ENCODE results near the gene ZNF527.
A peak's percentile ranks its signal among the peaks of the same experiment; 100 is the strongest.
"Not testable (repeated sequence)": the region's sequence is repeated elsewhere in the genome, so short reads cannot be mapped to it uniquely, and the experiment has no call there.

The ZNF527 gene

DNA sequence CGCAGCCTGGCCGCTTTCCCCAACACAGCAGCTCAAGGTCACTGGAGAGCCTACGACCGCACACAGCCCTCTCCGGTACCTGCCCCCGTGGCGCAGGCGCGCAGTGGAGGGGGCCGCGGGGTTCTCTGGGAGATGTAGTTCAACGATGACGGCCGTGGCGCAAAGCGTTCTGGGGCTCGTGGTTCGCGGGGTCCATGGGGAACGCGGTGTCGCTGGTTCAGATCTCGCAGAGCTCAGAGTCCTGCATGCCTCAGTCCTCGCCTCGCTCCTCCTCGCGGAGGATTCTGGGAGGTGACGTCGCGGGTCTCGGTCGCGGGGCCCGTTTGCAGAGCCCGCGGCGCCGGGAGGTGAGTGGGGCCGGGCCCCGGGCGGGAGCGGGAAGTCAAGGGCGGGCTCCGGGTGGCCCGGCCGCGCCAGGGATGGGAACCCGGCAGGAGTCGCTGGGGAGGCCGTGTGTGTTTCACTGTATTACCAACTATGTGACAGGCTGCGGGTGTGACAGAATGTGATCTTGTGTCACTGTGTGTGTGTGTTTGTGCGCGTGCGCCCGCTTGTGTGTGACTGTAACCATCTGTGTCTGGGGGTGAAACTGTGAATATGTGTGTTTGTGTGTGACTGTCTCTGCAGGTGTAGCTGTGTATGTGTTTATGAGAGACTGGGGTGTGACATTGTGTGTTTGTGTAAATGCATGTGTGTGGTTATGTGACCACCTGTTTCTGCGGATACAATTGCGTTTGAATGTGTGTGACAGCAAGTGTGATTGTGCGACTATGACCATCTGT lies at the start of gene ZNF527:
Gene ZNF527, plus strand, starts transcription at position 220 of the 782 bp plus-strand sequence. CDS start 3,100 bp downstream, outside the sequence.
- DNase-seq: peak; percentile 96

DNA sequence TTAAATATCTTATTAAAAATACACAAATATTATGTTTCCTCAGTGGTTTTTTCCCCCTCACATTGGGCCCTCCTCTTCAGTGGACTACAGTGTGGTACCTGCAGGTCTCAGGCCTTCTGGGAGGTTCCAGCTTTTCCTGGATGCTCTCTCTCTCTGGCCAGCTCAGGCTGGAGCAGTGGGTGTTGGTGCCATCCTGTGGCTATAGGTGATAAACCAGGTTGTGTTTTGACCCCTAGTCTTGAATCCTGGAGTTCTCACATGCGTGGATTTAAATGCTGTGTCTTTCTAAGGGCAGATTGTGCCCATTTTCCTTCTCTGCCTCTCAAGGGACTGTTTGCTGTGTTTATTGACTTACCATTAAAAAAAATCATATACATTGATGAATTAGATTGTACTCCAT lies 41.2 kb upstream of the ZNF527 start:
- DNase-seq: no peak

DNA sequence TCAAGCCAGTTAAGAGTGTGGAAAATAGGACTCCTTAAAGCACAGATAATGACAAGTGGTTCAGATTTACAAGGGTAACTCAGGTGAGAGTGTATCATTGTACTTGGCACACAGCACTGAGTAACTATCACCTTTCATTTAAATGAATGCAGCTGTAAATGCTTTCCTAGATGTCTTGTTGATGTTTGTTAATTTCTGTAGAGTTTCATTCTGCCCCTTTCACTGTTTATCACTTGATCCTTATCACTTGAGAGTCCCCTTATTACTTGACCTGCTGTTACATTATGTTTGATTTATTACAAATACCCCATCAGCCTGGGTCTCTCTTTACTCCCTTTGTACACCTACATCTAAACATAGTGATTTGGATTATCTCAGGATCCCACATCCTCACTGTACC lies 38.1 kb upstream of the ZNF527 start:
- DNase-seq: no peak

DNA sequence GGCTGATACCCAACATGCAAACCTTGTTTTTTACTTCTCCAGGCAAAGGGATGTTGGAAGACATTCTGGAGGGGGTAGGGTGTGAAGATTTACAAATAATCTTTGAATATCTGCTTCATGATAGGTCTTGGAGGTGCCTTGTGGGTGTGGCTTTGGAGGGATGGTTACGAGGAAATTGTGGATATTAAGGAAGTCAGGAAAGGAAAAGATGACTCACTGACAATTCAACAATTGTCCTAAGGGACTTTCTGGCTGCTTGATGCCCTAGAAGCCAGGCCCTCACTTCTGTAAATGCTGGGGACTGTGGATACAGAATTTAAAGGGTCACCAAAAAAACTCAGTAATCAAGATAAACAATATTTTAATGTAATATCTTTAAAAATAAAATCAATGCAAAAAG lies 37.4 kb upstream of the ZNF527 start:
- DNase-seq: no peak

DNA sequence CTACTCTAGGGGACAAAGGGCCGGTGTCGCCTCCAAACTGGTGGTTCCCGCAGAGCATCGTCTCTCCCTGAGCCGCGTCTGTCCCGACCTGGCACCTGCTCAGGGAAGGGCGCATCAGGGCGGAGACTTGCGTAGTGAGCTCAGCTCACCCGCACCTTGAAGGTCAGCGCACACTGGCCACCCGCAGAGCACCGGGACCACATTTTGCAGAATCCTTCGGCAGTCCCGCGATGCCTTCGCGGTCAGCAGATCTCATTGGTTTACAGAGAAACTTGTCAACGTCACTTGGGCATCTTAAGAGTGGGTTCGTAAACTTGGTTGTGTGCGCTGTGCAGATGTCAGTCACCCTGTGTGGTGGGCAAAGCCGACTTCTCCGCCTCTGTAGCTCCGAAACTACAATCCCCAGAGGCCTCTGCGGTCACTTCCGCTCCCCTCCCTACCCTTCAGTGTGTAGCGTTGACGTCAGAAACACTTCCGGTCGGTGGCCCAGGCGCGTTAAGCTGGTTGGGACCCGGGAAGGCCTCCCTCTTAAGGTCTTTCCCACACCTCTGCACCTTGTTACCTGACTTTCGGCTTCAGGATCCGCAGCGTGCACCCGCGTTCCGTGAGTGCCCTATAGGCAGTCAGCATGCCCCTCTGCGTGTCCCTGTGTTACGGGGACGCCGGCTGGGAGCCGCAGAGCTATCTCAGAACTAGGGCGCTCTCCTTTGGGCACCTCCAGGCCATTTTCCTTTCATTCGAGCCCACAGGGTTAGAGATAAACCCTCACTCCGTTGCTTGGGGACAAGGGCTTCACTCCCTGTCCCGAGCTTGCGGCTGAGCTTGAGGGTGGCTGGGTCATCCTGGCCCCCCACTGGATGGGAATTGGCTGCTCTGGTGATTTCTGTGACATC lies 36.5 kb upstream of the ZNF527 start:
- DNase-seq: peak; percentile 90

DNA sequence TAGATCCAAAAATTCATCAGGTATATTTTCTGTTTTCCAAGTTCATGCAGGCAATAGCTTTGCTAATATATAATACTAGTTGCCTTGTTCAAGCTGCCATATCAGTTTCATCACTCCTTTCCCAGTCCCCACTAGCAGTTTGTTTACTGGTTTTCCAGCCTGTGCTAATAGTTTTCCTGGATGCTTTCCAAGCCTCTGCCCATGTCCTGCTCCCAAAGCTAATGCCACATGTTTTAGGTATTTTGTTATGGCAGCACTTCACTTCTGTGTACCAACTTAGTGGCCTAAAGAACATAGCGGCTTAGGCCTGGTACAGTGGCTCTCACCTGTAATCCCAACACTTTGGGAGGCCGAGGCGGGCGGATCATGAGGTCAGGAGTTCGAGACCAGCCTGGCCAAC lies 28.1 kb upstream of the ZNF527 start:
- DNase-seq: no peak

DNA sequence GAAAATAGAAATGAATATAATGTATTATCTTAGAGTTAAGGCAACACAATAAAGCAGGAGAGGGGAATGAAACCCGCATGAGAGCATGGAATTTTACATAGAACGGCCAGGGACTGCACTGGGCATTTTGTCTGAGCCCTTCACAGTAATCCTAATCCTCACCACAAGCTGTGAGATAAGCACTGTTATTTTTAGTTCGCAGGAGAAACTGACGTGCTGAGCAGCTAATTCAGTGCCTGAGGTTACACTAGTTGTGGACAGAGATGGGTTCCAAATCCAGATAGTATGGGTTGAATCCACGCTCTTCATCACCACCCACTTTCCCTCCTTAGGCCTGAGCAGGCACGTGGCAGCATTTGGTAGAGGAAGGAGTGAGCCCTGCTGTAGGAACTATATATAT lies 24.8 kb upstream of the ZNF527 start:
- no peak for DNase-seq

DNA sequence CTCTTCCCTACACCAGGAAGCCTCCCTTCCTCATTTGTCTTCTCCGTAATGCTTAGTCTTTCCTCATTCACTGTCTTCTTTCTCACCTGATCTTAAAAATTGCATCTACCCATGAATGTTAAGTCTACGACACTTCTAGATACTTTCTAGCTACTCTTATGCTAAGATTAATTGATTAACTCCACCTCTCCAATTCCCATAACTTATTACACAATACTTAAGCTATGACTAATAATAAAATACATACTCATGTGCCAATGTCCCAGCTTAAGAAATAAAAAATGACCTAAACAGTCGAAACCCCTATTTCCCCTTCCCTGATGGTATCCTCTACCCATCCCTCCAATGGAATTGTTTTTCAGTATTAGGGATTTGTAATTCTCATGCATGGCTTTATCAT lies 22.8 kb upstream of the ZNF527 start:
- no peak for DNase-seq

DNA sequence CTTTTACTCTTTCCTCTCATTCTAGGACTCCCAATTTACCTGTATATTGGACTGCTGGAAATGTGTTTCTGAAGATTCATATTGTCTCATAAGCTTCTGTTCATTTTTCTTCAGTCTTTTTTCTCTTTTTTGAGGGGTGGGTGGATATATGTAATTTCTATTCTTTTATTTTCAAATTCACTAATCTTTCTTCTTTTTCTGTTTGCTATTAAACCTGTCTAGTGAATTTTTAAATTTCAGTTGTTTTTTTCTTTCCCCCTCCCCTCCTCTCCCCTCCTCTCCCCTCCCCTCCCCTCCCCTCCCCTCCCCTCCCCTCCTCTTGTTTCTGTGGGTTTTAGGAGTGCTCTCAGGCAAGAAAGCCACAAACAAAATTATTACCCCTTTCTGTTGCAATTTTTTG lies 16.9 kb upstream of the ZNF527 start:
- DNase-seq: no peak

DNA sequence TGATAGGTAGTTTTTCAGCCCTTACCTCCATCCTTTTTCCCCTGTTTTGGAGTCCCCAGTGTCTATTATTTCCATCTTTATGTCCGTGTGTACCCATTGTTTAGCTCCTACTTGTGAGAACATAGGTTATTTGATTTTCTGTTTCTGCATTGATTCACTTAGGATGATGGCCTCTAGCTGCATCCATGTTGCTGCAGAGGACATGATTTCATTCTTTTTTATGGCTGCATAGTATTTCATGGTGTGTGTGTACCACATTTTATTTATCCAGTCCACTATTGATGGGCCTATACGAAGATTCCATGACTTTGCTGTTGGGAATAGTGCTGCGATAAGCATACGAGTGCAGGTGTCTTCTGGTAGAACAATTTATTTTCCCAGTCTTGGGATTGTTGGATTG lies 15.0 kb upstream of the ZNF527 start:
- DNase-seq: no peak

DNA sequence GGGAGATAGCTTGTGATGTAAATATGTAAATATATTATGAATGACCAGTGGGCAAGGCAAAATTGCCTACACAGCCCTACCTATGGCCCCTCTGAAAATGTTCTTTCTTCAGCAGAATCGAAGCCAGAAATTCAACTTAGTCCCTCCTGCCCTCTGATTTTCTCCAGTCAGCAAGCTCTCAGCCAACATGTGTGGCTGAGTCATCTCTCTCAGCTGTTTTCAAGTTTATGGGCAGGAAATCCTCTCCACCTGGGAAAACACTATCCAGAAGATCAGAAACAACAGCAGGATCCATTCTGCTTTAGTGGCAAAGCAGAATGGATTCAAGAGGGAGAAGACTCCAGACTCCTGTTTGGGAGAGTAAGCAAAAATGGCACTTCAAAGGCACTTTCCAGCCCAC lies 8.9 kb upstream of the ZNF527 start:
- no peak for DNase-seq

DNA sequence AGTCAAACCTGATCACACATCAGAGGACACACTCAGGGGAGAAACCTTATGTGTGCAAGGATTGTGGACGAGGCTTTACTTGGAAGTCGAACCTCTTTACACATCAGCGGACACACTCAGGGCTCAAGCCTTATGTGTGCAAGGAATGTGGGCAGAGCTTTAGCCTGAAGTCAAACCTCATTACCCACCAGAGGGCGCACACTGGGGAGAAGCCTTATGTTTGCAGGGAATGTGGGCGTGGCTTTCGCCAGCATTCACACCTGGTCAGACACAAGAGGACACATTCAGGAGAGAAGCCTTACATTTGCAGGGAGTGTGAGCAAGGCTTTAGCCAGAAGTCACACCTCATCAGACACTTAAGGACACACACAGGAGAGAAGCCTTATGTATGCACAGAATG lies 8.2 kb upstream of the ZNF527 start:
- no peak for DNase-seq

DNA sequence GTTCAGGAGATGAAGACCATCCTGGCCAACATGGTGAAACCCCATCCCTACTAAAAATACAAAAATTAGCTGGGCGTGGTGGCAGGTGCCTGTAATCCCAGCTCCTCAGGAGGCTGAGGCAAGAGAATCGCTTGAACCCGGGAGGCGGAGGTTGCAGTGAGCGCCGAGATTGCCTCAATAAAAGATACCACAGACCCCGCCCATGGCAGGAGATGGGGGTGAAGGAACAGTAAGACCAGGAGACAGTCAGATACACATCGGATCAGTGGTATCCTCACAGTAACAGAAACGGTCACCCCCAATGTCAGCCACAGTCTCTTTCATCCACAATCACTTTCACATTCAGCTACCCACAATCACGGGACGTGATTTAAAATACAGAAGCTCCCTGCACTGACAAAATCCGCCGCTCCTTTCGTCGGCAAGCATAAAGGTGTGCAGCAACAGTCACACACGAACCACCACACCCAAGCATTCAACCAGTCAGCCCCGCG lies 466 bp upstream of the ZNF527 start:
- DNase-seq: not testable (repeated sequence)

DNA sequence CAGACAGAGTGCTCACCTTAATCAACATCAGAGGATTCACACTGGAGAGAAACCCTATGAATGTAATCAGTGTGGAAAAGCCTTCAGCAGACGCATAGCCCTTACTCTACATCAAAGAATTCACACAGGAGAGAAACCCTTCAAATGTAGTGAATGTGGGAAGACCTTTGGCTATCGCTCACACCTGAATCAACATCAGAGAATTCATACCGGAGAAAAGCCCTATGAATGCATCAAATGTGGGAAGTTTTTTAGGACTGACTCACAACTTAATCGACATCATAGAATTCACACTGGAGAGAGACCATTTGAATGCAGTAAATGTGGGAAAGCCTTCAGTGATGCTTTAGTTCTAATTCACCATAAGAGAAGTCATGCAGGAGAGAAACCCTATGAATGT lies 18.3 kb downstream of the ZNF527 start:
- DNase-seq: no peak

DNA sequence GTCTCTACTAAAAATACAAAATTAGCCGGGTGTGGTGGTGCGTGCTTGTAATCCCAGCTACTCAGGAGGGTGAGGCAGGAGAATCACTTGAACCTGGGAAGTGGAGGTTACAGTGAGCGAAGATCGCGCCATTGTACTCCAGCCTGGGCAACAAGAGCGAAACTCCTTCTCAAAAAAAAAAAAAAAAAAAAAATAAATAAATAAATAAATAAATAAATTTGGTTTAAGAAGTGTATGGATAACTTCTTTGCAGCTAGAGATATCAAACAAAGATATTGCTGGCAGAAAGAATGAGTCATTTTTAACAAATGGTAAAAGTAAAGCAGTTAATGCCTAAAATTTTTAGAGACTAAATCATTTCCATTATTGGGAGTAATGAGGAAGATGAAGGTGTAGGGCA lies 20.5 kb downstream of the ZNF527 start:
- DNase-seq: not testable (repeated sequence)

DNA sequence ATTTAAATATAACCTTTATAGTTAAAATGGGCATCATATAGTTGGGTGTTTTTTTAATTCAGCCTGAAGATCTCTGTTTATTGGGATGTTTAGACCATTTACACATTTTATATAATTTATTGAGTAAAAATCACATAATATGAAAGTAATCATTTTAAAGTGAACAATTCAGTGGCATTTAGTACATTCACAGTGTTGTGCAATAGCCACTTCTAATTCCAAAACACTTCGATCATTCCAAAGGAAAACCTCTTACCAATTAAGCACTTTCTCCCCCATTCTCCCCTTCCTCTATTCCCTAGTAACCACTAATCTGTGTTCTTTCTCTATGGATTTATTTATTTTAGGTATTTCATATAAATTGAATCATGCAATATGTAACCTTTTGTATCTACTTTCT lies 30.2 kb downstream of the ZNF527 start:
- no peak for DNase-seq

DNA sequence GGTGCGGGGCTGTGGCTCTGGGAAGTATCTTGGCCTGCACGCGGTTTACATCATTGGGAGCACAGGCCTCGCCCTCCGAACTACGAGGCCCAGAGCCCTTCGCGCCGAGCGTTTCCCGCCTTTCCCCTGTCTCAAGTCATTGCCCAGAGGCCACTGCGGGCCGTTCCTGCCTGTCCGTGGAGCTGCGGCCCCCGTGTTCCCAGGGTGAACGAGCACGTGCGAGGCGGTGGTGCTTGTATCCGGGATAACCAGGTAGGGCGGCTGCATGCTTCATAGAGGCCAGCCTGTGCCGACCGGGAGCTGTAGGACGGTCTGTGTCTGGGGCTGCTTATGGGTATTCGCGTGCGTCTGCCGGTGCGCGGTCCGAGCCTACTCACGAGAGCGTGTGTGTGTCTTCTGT lies 32.5 kb downstream of the ZNF527 start:
- no peak for DNase-seq

DNA sequence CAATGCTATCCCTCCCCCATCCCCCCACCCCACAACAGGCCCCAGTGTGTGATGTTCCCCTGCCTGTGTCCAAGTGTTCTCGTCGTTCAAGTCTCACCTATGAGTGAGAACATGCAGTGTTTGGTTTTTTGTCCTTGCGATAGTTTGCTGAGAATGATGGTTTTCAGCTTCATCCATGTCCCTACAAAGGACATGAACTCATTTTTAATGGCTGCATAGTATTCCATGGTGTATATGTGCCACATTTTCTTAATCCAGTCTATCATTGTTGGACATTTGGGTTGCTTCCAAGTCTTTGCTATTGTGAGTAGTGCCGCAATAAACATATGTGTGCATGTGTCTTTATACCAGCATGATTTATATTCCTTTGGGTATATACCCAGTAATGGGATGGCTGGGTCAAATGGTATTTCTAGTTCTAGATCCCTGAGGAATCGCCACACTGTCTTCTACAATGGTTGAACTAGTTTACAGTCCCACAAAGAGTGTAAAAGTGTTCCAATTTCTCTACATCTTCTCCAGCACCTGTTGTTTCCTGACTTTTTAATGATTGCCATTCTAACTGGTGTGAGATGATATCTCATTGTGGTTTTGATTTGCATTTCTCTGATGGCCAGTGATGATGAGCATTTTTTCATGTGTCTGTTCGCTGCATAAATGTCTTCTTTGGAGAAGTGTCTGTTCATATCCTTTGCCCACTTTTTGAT lies 35.4 kb downstream of the ZNF527 start:
- not testable (repeated sequence) for DNase-seq

DNA sequence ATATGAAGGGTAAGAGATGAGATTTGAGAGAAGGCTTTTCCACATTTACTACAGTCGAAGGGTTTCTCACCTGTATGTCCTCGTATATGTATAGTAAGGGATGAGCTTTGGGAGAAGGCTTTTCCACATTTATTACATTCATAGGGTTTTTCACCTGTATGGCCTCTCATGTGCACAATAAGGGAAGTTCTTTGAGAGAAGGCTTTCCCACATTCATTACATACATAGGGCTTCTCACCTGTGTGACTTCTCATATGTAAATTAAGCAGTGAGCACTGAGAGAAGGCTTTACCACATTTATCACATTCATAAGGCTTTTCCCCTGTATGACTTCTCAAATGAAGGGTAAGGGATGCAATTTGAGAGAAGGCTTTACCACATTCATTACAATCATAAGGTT lies 41.8 kb downstream of the ZNF527 start:
- no peak for DNase-seq

DNA sequence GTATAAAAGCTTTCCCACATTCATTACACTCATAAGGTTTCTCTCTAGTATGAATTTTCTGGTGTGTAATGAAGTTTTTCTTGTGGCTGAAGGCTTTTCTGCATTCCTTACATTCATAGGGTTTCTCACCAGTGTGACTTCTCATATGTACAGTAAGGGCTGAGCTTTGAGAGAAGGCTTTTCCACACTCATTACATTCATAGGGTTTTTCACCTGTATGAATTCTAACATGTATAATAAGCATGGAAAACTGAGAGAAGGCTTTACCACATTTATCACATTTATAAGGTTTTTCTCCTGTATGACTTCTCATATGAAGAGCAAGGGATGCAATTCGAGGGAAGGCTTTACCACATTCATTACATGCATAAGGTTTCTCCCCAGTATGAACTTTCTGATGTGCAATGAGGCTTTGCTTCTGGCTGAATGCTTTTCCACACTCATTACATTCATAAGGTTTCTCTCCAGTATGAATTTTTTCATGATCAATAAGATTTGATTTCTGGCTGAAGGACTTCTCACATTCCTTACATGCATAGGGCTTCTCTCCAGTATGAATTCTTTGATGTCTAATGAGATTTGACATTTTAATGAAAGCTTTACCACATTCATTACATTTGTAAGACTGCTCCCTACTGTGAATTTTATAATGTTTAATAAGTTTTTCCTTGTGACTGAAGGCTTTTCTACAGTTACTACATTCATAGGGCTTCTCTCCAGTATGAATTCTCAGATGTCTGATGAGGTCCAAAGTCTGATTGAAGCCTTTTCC lies 42.6 kb downstream of the ZNF527 start:
- DNase-seq: no peak

Data from fibroblast of upper back skin (primary cell).